ENCODE data around the gene ANKS1B.
"Not testable (repeated sequence)": the region's sequence is repeated elsewhere in the genome, so short reads cannot be mapped to it uniquely, and the experiment has no call there.

ANKS1B gene

DNA sequence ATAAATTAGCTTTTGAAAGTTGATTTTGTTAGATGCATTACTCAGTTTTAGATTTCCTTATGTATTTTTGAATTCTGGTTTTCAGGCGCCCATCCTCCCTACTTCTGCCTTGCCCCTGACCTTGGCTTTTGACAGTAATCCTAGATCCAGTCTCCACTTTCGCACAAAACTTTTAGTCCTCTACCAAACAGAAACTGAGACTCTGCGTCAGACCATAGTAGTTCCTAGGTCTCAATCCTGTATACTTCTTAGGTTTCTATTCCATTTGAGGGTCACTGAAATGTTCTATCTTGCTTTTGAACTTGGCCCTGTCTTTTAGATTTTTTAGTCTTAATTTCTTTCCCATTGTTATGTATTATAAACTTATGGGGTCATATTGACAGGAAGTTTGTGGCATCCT is 645.1 kb downstream of the ANKS1B start:
- no peak for DNase-seq

DNA sequence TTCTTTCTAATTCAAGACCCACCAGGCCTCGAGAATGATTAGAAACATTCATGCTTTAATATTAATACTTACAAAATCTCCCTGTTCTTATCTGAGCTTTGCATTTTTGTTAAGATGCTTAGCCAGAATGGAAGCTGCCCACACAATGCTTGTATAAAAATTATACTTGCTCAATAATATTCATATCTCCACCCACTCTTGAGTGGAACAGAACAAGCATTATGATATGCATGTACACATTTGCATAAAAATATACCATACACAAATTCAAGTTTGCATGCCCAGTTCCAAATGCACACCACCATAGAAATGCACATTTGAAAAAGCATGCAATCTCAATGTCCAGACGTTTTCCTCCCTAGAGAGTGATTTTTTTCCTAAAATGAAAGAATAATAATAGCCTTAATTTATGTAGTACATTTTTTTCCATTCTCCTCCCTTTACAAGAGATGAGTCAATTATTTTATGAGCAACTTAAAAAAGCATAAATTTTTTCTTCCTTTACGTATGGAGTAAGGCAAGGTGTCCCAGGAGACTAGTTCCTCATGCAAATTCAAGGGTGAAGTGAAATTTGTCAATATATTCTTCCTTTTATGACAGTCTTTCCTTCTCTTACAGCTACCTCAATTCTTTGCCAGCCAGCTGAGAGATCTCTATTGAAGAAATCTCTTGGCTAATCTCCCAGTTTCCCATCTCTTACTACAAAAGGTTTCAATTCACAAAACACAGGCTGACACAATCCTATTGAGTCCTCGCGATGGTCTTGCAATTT is 650.3 kb downstream of the ANKS1B start:
- DNase-seq: no peak

DNA sequence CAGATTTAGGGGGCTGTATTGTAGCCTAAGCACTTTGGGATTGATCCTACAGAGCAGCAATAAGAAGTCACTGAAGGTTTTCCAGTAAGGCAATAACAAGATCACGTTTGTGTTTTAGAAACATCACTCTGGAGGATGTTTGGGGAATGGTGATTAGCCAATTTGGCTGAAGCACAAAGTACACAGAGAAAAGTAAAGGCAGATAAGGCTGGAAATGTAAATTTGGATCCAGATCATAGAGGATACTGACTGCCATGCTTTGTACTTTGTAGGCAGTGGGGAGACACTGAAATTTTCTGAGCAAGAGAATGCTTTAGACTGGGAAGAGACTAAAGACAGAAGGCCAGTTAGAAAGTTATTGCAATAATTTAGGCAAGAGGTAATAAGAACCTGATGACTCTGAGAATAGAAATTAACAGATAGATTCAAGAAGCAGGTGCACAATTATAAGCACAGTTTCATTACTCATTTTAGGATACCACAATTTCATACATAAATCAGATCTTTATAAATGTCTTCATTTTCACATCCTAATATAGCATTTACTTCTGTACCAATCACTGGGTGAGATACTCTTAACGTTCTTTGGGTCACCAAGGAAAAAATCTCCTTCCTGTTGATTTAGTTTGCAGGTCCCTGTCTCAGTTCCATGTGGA is 651.7 kb downstream of the ANKS1B start:
- DNase-seq: no peak

DNA sequence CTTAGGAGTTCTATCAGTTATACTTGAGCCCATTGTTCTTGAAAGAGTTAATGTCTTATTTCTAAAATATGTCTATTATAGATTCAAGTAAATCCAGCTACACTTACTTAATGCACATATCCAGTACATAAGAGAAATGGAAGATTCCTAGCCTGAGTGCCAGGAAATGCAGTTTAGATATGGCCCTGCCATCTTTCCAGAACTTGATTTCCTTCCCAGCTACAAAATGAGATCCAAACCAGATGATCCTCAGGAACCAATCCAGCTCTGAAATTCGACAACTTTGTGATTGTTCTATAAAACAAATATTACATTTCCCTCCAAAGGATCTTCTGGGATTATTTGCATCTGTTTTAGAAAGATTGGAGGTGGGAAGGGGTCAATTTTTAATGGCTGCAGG is 654.5 kb downstream of the ANKS1B start:
- DNase-seq: no peak

DNA sequence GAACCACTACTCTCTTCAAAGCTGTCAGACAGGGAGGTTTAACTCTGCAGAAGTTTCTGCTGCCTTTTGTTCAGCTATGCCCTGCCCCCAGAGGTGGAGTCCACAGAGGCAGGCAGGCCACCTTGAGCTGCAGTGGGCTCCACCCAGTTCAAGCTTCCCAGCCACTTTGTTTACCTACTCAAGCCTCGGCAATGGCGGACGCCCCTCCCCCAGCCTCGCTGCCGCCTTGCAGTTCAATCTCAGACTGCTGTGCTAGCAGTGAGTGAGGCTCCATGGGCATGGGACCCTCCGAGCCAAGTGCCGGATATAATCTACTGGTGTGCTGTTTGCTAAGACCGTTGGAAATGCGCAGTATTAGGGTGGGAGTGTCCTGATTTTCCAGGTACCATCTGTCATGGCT is 663.5 kb downstream of the ANKS1B start:
- DNase-seq: not testable (repeated sequence)

DNA sequence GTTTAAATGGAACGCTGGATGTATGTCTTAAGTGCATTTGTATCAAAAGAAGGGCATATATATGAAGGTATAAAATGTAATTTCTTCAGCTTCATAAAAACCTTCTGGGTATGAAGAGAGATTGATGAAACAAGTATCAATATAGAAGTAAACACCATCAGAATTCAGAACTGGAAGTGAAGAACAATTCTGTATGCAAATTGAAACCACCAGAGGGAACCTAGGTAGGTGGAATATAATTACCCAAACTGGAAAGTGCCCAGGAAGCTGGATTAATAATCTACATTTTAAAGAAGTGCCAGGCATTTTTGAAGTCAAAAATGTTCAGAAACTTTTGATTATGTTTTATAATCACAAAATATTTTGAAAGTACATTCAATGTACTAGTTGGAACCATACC is 673.4 kb downstream of the ANKS1B start:
- no peak for DNase-seq

DNA sequence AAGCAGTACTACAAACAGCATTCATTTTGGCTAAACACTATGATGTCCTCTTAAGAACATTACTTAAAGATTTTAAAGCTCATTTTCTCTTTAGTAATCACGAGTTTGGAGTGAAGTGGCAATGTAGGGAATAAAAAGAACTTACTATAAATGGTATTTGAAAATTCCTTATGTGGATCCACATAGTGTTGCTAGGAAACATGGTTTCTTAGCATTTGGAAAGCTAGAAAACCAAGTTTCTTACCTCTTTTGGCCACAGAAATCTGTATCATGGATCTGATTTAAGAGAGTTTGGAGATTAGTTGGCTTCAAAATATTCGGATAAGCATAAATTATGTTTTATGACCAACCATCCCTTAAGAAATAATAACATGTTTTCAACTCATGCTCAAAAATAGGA is 674.9 kb downstream of the ANKS1B start:
- no peak for DNase-seq

DNA sequence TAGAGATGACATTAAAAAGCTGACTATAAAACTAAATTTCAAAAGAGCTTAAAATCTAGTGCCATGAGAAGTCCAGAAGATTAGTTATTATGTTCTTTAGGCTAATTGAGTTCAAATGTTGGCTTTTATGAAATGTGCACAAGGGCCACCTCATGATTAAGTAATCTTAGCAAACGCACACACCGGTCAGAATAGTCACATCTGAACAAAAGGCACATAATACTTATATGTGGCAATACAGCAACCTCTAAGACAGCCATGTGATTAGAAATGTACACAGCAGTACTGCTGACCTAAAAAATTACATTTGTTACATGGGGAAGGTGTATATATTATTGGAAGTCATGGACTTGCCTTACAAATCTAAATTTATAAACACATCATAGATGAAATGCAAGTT is 681.9 kb downstream of the ANKS1B start:
- DNase-seq: no peak

DNA sequence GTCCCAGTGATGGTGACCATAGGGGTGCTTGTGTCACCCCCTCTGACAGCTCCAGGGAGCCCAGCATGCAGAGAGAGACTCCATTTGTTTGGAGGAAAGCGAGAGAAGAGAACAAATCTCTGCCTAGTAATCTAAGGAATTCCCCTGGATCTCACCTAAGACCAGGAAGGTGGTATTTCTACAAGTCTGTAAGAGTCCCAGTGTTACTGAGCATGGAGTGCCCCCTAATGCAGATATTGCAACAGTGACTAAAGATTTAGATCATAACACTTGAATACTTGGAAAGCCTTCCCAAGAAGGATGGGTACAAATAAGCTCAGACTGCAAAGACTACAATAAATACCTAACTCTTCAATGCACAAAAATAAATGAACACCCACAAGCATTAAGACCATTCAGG is 697.6 kb downstream of the ANKS1B start:
- DNase-seq: no peak

DNA sequence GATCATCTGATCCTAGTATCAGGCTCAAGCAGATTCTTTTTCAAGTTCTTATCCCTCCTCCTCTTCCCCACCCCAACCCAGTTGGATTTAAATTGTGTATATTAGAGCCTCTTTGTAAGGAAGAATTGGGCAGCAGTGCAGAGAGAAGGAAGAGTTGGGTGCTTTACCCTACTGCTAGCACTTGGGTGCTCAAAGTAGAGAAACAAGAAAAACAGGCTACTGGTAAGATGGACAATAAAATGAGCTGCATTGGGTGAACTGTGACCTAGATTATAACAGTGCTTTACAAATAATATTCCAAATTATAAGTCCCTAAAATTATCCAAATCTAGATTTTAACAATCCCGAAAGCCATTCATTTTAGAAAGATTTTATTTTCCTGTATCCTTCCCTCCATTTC is 700.6 kb downstream of the ANKS1B start:
- no peak for DNase-seq

DNA sequence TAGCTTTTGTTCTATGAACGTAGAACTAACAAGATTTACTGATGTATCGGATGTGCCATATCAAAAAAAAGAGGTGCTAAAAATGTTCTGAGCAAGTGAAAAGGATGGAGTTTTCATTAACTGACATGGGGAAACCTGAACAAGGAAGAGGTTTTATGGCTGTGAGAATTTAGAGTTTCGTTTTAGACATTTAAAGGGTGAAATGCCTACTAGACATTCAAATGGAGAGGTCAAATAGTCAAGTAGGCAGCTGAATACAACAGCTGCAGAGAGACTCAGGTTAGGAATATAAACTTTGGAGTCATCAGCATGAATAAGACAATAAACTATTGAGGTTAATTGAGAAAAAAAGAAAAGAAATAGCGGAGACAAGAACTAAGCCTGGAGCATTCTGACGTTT is 702.1 kb downstream of the ANKS1B start:
- DNase-seq: no peak

DNA sequence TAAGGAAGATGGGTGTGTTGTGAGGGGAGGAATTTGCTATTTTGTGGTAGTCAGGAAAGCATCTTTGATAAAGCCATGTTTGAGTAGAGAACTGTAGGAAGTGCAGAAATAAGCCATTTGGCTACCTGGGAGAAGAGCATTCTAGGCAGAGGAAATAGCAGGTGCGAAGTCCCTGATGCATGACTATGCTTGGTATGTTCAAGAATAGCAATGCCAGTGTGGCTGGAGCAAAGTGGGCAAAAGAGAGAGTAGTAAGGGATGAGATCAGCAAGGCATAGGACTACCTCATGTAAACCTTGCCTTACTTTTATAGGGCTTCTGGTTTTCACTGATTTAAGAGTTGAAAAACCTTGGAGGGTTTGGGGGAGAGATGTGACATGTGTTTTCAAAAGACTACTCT is 702.6 kb downstream of the ANKS1B start:
- DNase-seq: no peak

DNA sequence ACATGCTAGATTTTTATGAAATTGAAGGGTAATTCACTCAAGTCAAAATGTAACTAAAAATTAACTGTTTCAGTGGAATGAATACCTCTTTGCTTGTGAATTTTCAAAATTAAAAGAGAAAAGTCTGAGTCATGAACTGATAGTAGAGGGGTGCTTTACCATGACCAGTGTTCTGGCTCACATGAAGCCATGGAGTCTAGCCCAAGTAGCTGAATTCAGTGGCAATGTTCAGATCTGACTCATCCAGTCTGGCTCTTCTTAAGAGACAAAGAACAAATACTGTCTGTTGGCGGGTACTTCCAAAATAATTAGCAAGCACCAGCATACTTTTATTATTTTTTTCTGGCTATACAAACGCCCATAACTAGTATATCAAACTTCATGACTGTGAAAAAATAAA is 703.5 kb downstream of the ANKS1B start:
- DNase-seq: no peak

DNA sequence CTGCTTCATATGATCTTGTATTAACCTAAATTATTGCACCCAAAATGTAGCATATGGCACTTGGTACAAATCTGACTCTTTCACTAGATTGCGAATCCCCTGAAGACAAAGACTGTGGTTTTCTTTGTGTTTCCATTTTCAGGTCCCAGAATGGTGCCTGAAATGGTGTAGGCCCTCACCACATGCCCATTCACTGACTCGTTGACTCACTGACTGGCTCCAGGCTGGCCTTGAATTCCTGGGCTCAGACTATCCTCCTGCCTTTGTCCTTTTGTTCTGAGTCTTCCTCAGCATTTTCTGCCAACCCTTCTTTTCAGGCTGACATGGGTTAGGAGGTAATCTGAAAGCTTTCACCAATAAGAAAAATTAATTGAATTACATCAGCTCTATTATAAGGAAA is 705.8 kb downstream of the ANKS1B start:
- no peak for DNase-seq

DNA sequence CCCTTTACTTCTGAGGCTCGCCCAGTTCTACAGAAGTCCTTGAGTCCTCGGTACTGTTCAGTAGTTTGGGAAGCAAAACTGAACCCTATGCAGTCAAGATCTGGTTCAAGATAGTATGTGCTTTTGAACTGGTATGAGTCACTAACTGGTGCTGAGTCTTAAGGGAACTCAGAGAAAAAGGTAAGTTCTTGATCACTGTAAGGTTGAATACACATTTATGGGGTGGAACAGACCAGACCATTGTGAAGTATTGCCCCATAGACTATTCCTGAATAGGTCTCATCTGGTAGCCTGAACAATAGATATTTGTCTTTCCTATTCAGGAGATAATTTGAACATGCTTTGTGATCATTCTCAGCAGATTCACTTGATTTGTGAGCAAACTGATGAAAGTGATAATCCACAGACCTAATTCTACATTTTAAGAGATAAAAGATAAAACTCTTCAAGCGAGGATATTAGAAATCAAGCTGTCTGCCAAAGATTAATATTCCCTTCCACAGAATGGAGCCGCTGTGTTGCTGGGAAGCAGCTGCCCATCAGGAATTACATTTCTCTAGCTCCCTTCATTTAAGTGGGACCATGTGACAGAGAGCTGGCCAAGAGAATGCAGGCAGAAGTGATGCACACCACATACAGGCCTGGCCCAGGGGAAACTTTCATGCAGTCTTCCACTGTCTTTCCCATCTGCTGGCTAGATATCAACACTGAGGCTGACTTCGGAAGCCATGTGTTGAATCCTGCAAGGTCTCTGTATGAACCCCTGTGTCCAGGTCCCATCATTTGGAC is 707.0 kb downstream of the ANKS1B start:
- DNase-seq: no peak

DNA sequence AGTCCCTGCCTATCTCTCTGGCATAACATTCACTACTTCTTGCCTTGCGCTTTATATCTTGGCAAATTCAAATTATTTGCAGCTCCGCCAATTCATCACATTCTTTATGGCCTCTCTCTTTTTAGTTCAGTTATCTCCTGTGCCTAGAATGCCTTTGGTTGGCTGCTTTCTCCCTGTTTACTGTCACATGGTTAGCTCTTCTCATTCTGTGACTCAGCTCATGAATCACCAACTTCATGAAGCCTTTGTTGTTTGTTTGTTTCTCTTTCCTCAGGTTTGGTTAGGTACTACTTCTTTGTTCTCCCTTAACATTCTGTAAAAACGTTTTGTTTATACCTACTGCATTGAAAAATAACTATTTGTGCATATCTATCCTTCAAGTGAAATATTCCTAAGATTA is 713.7 kb downstream of the ANKS1B start:
- DNase-seq: no peak

DNA sequence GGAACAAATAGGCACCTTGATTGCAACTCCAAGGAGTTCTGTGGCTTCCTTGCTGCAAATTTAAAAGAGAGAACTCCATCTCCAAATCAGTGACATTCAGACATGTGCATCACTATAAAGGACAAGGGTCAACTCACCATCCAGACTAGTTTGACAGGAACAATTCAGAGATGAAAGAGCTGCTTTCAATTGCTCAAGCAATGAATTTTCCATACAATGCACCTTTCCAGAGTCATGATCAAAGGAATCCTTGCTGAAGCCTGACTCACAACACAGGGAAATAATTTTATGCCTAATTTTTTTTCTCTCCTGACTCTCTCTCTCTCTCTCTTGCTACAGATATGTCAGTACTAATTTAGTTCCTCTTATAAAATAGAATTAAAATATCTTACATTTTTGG is 717.7 kb downstream of the ANKS1B start:
- no peak for DNase-seq

DNA sequence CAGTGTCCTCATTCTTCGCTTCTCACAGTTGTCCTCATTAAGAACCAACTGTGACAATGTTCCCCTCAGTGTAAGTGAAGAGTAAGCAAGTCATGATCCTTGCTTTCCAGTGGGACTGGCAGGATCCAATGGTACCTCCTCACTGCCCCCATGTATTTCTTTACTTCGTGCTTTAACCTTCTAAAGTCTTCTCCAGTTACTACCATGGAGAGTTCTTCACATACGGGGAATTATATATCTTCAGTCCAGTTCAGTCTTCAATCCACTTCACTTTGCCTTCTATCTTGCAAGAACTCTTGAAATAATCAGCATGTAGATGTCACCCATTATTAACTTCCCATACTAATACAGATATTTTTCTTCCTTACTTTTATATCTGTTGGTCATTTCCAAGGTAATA is 719.1 kb downstream of the ANKS1B start:
- no peak for DNase-seq

DNA sequence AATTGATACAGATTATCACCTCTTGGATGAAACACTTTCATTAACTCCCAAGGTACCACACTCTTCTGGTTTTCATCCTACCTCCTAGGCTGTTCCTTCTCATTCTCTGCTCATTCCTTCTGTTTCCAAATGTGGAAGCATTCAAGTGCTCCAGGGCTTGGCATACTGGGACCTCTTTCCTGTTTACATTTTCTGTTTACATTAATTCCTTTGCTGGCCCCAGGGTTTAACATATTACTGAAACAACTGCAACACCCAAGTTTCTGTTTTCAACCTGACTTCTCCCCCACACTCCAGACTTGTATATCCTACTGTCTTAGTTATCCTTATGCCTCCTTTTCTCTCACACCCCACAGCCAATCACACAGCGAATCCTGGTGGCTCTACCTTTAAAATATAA is 723.5 kb downstream of the ANKS1B start:
- no peak for DNase-seq

DNA sequence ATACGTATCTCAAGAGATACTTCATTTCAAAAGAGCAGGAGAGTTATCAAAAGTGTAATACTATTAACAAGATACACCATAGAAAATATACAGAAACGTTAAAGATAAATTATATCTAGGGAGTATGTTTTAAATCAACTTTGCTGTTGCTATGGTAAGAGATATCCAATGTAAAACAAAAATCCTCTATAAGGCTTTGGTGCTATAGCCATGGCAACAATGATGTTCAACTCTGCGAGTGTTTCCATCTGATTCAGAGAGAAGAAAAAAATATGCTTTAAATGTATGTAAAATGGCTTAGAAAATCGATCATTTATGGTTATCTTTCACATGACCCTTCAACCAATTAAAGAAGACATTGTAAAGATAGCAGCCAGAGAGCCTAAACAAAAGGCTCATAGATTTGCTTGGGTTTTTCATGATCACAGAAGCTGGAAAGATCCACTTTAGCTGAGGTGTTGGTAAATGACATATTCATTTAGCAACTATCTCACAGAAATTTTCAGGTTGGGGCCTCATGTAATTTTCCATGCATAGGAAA is 724.2 kb downstream of the ANKS1B start:
- no peak for DNase-seq

DNA sequence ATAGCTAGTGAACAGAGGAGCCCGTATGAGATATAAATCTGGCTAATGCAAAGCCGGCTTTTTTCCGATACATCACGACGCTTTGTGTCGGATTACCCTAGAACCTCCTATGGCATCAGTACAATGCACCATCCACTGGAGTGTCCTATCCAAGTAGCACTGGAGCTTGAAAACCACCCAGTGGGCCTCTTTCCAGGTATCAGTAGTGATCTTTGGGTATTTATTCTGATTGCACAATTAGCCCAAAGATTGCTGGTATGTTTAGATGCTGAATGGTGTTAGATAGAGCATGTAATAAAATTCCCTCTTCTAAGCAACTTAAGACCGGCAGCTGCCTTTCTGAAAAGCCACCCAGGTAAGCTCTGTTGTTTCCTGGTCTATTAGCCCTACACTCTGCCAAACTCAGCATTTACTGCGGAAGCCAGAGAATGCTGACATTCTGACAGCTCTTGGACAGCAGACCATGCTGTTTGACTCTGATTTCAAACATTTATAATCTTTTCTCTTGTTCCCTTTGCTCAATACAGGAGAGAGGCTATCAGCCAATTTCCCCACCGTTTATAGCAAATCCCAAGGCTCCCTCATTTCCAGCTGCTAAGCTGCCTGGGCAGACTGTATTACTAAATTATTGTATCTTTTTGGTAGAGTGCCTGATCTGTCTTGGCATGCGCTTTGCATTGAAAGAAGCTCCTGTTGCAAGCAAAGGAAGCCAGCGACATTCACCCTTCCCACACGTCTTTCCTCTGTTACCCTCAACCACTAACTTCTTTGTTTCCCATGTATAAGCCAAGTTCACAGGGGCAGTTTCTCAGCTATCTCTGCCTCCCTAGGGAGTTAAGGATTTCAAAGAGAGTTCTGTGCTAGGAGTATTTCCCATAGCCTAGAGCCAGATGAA is 725.4 kb downstream of the ANKS1B start:
- DNase-seq: no peak

DNA sequence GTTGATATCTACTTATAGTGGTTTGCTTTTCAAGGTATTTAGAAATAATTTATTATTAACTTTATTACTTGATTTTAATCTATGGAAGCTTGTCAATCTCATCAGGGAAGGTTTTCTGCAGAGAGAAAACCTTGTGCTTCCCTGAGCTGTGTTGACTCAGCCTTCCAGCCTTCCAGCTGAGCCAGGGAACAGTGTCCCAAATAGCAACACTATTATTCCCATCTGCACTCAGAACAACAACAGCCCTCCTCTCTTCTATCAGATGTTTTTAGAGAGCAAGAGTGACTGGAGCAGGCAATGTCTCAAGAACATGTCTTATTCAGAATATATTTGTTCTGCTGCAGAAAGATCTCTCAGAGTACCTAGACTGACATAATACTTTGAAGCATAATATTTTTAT is 727.1 kb downstream of the ANKS1B start:
- no peak for DNase-seq

DNA sequence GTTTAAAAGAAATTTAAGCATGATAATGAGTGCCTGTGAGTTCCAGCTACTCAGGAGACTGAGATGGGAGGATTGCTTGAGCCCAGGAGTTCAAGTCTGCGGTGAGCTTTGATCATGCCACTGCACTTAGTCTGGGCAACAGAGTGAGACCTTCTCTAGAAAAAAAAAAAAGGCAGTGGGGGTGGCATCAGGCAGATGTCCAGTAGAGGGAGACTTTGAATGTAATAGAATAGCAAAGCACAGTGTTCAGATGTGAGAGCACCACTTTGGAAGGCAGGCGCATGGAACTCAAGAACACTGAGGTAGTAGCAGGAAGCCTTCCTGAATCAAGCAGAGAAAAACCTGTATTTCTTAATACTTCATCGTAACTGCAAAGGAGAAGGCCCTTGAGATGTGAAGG is 731.7 kb downstream of the ANKS1B start:
- peak in 1 of 2 experiments; percentile 9 for DNase-seq

Data from Kasumi-1 (cell line).